SHP77 treated with DMSO at 0.1 percent for 48 hours (cell line): ENCODE measurements around the gene PNMA5.

Experiments
- DNase-seq: peaks from one replicate; lab custom pipeline; 2025; lab: John Stamatoyannopoulos, UW

PNMA5 gene

DNA sequence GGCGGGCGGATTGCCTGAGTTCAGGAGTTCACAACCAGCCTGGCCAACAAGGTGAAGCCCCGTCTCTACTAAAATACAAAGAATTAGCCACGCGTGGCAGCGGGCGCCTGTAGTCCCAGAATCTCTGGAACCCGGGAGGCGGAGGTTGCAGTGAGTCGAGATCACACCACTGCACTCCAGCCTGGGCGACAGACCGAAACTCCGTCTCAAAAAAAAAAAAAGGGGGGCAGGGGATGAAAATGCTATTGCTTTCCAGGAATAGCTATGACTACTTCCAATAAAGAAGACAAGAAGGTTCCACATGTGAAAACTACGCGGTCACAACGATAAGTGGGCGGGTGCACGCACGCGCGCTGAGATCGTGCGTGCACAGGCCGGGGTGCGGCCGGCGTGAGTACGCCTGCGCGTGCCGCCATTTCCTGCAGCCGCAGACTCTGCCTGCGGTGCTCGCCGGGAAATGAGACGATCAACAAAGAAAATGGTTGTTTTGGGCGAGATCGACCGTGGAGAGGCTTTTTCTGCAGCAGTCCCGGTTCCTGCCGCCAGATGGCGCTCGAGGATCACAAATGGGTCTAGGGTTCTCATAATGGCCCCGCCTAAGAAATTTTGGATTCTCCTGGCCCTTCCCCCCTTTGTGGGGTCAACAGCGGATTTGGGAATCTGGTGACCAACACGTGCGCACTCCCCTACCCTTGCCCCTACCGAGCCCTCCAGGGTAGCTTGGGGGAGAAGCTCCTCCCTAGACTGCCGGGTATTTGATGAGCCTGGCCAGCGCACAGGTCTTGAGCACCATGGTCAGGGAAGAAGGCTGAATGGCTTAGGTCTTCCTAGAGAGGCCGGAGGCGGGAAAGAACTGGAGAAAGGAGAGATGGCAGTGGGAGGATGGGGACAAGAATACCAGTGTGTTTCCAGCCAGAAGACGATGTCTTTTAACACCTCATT, 35.1 kb downstream of the PNMA5 start:
- DNase-seq, result peak; percentile 35

DNA sequence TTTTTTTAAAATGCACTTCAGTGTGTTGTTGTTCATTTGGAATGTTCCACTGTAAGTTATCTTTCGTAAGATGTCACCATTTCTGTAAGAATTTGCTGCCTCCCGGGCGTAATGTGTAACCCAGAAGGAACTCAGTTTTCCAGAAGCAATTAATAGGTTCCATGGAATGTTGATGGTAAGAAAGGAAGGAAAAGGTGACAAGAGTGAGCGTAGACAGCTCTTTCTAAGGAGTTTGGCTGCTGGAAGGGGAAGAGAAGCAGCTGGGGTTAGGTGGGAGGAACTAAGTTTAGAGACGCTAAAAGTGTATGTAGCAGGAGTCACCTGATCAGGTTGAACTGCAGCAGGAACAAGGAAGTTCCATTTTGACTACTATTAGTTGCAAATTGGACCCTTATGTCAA, 35.9 kb downstream of the PNMA5 start:
- no peak for DNase-seq

DNA sequence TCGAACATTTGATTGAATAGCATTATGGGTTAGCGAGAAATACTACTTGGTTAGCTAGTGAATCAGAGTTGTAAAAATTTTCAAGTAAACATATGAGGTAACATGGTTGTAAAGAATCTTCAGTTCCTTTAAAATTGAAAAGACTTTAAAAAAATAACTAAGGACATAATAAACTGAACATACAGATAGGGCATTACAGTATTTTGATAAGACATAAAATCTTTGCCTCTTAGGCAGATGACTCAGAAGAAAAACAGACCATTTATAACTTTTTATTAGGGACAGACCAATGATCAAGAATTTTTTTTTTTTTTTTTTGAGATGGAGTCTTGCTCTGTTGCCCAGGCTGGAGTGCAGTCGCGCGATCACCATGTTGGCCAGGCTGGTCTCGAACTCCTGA, 43.1 kb downstream of the PNMA5 start:
- DNase-seq, result no peak

DNA sequence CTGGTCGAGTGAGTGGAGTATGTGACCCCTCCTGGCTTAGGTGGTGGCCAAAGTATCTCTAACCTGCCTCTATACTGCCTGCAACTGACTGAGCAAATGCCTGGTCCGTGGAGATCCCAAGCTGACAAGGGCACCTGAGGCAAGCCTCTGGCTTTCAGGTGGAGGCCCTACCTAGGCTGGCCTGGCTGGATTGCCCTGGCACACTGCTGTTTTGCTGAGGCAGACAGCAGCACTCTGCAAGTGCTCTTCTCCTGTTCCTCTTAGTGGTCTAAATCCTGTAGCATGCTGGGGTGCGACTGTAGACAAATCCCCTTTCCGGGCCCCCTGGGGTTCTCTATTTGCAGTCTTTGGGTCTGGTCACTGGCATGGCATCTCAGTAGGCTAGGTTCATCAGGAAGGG, 44.8 kb downstream of the PNMA5 start:
- no peak for DNase-seq

DNA sequence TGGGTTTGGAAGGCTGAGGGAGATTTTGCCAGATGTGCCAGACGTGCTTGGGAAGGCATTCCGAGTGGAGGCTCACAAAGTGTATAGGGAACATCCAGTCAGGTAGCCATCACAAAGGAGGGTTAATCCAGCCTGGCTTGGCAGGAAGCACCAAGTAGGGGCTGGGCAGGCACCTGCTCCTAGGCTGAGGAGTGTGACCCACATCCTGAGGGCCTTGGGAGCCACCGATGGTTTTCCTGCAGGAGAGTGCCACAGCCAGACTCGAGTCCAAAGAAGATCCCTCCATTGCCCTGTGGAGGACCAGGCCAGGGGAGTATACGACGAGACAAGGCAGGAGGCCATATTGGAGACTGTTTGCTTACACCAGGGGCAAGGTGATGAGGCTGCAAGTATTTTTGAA, 47.2 kb downstream of the PNMA5 start:
- no peak for DNase-seq

DNA sequence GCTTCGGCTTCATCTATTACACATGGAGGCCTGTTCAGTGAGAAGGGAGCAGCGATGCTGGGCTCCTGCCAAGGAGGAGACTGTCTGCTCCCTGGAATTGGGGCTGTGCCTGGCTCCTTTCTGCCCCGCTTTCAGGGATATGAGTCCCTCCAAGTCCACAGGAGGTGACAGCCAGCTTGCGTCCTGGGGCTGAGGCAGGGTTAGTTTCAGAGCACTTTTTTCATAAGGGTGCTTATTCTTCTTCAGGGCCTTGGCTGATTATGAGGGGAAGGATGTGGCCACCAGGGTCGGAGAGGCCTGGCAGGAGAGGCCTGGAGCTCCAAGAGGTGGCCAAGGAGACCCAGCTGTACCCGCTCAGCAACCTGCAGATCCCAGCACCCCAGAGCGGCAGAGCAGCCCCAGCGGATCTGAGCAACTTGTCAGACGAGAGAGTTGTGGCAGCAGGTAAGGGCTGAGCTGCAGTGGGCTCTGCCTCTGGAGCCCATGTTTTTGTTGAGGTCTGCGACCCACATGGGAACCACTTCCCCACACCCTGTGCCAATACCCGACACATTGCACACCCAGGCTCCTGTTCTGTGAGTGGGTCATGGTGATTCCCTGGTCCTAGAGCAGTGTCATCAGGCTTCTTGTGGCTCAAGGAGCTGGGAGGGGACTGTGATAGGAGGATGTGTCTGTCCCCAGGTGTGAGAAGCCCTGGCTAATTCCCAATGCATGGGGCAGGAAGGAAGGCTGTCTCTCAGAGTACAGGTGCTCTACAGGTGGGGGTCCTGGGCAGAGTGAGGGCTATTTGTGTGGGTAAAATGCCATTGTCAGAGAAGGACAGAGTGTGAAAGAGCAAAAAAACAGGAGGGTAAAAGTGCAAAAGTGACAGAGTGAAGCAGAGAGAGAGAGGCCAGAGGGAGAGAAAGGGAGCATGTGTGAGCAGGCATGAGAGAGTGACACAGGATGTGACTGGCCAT, 48.6 kb downstream of the PNMA5 start:
- DNase-seq, result no peak

DNA sequence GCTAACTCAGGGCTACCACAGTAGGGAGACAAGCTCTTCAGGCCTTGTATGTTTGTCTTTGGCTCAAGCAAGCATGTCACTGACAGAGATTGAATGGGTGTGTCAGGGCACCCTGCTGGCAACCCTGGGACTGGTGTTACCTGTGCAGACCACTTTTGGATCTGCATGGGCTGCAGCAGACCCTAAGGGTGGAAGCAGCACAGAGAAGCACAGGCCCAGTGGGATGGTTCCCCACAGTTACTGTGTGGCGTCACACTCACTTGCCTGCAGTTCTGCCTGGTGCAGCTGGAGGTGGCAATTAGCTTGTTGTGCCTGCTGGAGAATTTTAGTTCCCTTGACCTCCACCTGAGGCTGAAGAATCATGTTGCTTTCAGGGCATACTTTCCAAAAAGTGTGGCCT, 50.1 kb downstream of the PNMA5 start:
- no peak for DNase-seq

DNA sequence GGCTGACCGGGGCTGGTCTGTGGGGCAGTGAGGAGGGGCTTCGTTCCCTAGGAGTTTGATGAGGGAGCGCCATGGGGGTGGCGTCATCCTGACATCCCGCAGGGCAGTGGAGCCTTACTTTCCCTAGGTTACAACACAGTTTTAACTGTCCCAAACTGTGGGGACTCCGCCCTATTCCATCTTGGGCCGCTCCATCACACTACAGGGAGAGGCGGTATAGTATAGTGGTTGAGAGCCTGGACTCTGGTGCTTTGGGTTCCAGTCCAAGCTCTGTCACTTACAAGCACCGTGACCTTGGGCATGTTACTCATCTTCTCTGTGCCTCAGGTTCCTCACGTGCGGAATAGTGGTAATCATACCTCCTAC, 51.9 kb downstream of the PNMA5 start:
- DNase-seq, result no peak

DNA sequence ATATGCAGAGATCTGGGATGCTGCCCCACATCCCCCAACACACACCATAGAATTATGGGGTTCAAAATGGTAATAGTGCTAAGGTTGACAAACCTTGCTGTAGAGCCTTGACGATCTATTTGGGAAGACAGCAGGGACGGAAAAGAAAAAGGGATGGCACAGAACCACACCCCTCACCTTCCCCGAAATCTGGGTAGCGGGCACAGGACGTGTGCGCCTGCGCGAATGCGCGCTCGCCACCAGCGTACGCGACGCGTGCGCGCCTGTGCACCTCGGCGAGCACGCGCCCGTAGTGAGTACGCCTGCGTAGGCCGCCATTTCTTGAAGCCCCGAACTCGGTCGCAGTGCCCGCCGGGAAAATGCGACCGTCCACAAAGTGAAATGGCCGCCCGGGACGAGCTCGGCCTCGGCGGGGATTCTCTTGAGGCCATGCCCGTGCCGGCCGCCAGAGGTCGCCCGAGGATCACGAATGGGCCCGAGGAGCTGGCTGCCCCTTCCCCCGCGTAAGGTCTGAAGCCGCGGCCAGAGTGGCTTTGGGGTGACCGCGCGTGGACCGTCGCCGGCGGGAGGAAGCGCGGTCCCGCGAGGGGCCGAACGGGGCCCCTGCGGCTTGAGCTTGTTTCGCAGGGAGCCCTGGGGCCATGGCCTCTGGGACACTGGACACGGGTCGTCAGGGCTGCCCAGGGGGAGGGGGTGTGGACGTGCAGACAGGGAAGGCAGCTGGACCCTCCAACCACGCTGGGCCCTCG, 52.4 kb downstream of the PNMA5 start:
- peak; percentile 46 for DNase-seq
